GM19468 (cell line): ENCODE measurements around the gene TRIO.

Experiments used
- ATAC-seq: cut with Tn5 transposase; IDR thresholded peaks from one replicate; pipeline ENCODE4 v1.9.1; 2021; ENCODE audit warnings: mild to moderate bottlenecking, moderate library complexity, moderate number of reproducible peaks; ENCODE audit not compliant: unreplicated experiment; ENCODE audit errors: extremely low read depth

The TRIO gene

GRCh38 chr5:14218011-14218410 lies 74.9 kb downstream of the TRIO start:
- no peak for ATAC-seq

- no peak for ATAC-seq
Measured at GRCh38 chr5:14218480-14218879, 75.3 kb downstream of the TRIO start.

GRCh38 chr5:14218897-14219573 lies 75.9 kb downstream of the TRIO start:
- ATAC-seq = no peak

GRCh38 chr5:14219800-14220512 lies 76.8 kb downstream of the TRIO start:
- no peak for ATAC-seq

- ATAC-seq = no peak
Measured at GRCh38 chr5:14220642-14221041, 77.5 kb downstream of the TRIO start.

DNA sequence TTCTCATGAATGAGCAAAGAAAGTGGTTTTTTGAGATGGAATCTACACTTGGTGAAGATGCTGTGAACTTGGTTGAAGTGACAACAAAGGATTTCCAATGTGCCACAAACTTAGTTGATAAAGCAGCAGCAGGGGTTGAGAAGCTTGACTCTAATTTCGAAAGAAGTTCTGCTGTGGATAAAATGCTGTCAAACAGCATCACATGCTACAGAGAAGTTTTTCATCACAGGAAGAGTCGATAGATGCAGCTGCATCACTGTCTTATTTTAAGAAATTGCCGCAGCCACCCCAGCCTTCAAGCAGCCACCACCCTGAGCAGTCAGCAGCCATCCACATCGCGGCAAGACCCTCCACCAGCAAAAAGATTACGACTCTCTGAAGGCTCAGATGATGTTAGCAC lies 78.6 kb downstream of the TRIO start:
- no peak for ATAC-seq

GRCh38 chr5:14222206-14222605 lies 79.1 kb downstream of the TRIO start:
- no peak for ATAC-seq

- no peak for ATAC-seq
Measured at GRCh38 chr5:14223372-14223771, 80.2 kb downstream of the TRIO start.

DNA sequence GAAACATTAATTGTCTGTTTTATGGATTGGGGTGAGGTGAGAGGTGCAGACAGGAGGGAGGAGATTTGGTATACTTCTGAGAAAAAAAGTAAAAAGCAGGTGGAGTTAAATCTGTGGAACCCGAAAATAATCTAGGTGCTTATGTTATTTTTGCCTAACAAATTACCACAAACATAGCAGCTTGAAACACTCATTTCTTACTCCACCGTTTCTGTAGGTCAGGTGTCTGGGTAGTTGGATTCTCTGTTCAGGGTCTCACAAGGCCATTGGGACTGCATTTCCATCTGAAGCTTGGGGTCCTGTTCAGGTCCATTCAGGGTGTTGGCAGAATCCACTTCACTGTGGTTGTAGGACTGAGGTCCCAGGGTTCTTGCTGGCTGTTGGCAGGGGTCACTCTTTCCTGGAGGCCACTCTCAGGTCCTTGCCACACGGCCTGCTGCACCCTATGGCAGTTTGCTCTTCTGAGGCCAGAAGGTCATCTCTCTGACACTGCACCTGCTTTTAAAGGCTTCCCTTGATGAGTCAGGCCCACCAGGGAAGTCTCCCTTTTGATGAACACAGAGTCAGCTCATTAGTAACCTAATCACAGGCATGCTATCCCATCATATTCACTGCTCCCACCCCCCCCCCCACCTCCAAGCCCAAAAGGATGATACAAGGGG lies 82.2 kb downstream of the TRIO start:
- no peak for ATAC-seq

DNA sequence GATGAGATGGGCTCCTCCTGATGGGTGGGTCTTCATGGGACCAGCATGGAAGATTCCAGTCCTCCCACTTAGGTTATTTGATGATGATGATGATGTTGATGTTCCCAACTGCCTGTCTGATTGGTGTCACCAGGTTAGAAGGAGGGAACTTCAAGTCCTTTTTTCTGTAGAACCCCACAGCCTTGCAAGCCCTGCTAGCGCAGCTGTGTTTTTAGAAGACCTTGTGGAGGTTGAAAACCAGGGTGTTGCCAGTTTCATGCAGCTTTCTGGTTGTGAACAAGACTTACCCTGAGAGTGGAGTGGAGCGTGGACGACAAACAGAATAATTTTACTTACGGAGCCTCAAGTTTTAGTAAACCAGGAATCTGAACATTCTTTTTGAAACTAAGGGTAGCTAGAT lies 83.0 kb downstream of the TRIO start:
- ATAC-seq = no peak

DNA sequence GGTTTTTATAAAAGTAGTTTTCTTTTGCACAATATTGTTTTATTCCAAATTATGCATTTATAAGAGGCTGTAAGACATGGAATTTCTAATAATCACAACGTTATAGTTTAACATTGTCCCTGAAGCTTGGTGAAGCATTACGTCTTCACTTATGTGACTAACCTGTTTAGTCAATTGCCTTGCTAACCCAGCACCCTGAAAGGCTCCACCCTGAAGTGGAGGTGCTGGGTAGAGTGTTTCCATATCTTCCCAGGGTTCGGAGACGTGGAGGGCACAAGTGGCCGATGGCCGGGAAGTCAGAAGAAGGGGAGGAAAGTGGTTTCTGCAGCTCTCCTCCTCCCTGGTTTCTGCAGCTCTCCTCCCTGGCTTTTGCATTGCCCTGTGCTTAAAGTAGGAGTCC lies 83.4 kb downstream of the TRIO start:
- no peak for ATAC-seq

- no peak for ATAC-seq
Measured at GRCh38 chr5:14226992-14227391, 83.8 kb downstream of the TRIO start.

GRCh38 chr5:14227513-14227912 lies 84.4 kb downstream of the TRIO start:
- ATAC-seq = no peak

DNA sequence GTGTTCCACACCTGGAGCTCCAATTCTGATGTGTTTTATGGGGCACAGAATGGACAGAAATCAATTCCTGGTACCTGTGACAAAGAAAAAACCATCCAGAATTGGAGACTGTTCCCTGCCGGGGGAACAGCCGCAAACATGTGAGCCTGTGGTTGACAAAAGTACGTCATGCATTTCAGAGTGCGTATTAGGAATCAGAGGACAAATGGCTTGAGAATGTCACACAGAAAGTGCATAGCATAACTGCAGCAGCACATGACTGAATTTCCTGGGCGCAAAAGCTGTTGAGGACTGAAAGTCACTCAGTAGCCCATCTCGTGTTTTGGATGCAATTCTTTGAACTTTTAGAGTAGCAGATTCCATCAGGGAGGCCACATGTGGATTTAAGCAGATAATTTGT lies 85.1 kb downstream of the TRIO start:
- no peak for ATAC-seq

DNA sequence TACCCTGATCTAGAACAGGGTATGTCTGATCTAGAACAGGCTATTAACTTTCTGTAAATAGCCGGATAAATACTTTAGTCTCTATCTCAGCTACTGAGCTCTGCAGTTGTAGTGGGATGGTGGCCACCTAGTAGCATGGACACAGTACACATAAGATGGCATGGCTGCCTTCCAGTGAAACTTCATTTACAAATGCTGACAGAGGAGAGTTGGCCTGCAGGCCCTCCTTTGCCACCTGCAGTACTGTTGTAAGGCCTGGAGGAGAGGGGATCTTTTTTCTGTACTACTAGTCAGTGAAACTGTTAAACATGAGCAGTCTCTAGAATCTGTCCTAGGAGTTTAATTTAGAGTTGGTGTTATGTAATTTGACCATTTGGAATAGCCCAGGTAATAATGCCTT lies 86.0 kb downstream of the TRIO start:
- no peak for ATAC-seq

GRCh38 chr5:14229734-14230133 lies 86.6 kb downstream of the TRIO start:
- no peak for ATAC-seq

DNA sequence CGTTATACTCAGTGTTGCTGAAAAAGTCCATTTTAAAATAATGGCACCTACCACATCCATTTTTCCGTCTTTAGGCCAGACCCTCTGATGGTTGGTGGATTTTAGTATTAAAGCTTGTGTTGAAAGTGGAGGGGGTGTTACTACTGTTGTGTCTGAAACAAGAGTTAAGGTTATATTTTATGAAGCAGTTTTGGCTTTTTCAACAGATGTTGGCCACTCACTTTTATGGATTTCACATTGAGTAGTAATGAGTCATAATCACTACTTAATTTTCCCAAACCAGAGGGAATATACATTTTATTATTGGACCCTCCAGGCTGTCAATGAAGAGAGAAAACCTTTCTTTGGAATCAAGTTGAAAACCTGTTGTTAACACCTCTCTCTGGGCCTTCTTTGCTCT lies 88.0 kb downstream of the TRIO start:
- ATAC-seq = no peak

- no peak for ATAC-seq
Measured at GRCh38 chr5:14231890-14232289, 88.7 kb downstream of the TRIO start.

GRCh38 chr5:14234204-14234603 lies 91.1 kb downstream of the TRIO start:
- no peak for ATAC-seq

- ATAC-seq = no peak
Measured at GRCh38 chr5:14235872-14236271, 92.7 kb downstream of the TRIO start.

DNA sequence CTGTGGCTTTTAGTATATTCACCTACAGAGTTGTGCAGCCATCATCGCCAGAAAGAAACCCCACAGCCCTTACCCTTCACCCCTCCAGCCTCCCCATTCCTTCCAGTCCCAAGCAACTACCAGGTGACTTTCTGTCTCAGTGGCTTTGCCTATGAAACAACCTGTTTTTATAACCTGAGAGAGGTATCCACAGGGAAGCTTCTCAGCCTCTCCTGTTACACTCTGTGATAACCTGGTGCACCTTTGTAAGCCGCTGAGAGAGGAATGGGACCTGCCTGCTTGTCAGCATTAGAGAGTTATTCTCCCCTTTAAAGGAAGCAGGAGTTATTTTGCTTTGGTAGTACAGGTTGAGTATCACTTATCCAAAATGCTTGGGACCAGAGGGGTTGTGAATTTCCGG lies 93.6 kb downstream of the TRIO start:
- no peak for ATAC-seq
